Activated naive CD4-positive, alpha-beta T cell treated with anti-CD3 and anti-CD28 coated beads, Interleukin-2, amount 50 U/mL, for 24 hours (primary cell): ENCODE results near the gene CC2D1A.
A peak's percentile ranks its signal among the peaks of the same experiment; 100 is the strongest.

Experiments
- H3K27ac Mint-ChIP-seq: one replicate; pipeline ENCODE4 v1.8.0; 2021; ENCODE audit warnings: mild to moderate bottlenecking, mixed read lengths
- H3K27me3 Mint-ChIP-seq: one replicate; pipeline ENCODE4 v1.8.0; 2021; ENCODE audit warnings: mixed read lengths
- H3K36me3 Mint-ChIP-seq: one replicate; pipeline ENCODE4 v1.8.0; 2021; ENCODE audit warnings: mixed read lengths
- H3K4me1 Mint-ChIP-seq: one replicate; pipeline ENCODE4 v1.8.0; 2021; ENCODE audit warnings: mixed read lengths
- H3K4me3 Mint-ChIP-seq: one replicate; pipeline ENCODE4 v1.8.0; 2021; ENCODE audit warnings: mild to moderate bottlenecking, mixed read lengths
- H3K9me3 Mint-ChIP-seq: one replicate; pipeline ENCODE4 v1.8.0; 2021; ENCODE audit warnings: mixed read lengths

Gene CC2D1A

GRCh38 chr19:13887018-13887436 is 19.0 kb upstream of the CC2D1A start:
- Mint-ChIP-seq H3K4me3 (no peak overlapping the region), H3K9me3 (no peaks in the 10 kb centered on the region), H3K27ac (peak overlapping the region; percentile 46), H3K36me3 (no peaks in the 10 kb centered on the region), H3K27me3 (no peaks in the 10 kb centered on the region), H3K4me1 (peaks cover 17% of the 10 kb centered on the region)

- no peak overlapping the region for H3K4me3 Mint-ChIP-seq
- no peaks in the 10 kb centered on the region for H3K27me3 Mint-ChIP-seq
- no peaks in the 10 kb centered on the region for H3K9me3 Mint-ChIP-seq
- H3K36me3 Mint-ChIP-seq = no peaks in the 10 kb centered on the region
- peaks cover 12% of the 10 kb centered on the region for H3K4me1 Mint-ChIP-seq
- no peak overlapping the region for H3K27ac Mint-ChIP-seq
Observed at GRCh38 chr19:13887517-13887916, 18.5 kb upstream of the CC2D1A start.

GRCh38 chr19:13888281-13888680 is 17.7 kb upstream of the CC2D1A start:
- Mint-ChIP-seq H3K27ac (no peak overlapping the region), H3K4me3 (no peak overlapping the region), H3K9me3 (no peaks in the 10 kb centered on the region), H3K36me3 (no peaks in the 10 kb centered on the region), H3K4me1 (peaks cover 8% of the 10 kb centered on the region), H3K27me3 (no peaks in the 10 kb centered on the region)

- Mint-ChIP-seq H3K36me3 (no peaks in the 10 kb centered on the region), H3K9me3 (no peaks in the 10 kb centered on the region), H3K27ac (no peak overlapping the region), H3K4me1 (no peaks in the 10 kb centered on the region), H3K4me3 (no peak overlapping the region), H3K27me3 (no peaks in the 10 kb centered on the region)
Observed at GRCh38 chr19:13890136-13890535, 15.9 kb upstream of the CC2D1A start.

- Mint-ChIP-seq H3K36me3 (no peaks in the 10 kb centered on the region), H3K27ac (no peak overlapping the region), H3K9me3 (no peaks in the 10 kb centered on the region), H3K4me3 (no peak overlapping the region), H3K4me1 (no peaks in the 10 kb centered on the region), H3K27me3 (no peaks in the 10 kb centered on the region)
Observed at GRCh38 chr19:13892870-13893269, 13.1 kb upstream of the CC2D1A start.

- H3K27me3 Mint-ChIP-seq = no peaks in the 10 kb centered on the region
- H3K4me1 Mint-ChIP-seq = no peaks in the 10 kb centered on the region
- no peak overlapping the region for H3K27ac Mint-ChIP-seq
- no peak overlapping the region for H3K4me3 Mint-ChIP-seq
- H3K9me3 Mint-ChIP-seq = no peaks in the 10 kb centered on the region
- H3K36me3 Mint-ChIP-seq = no peaks in the 10 kb centered on the region
Observed at GRCh38 chr19:13894552-13894951, 11.4 kb upstream of the CC2D1A start.

- H3K4me1 Mint-ChIP-seq = no peaks in the 10 kb centered on the region
- no peaks in the 10 kb centered on the region for H3K9me3 Mint-ChIP-seq
- H3K27me3 Mint-ChIP-seq = no peaks in the 10 kb centered on the region
- no peaks in the 10 kb centered on the region for H3K36me3 Mint-ChIP-seq
- no peak overlapping the region for H3K4me3 Mint-ChIP-seq
- no peak overlapping the region for H3K27ac Mint-ChIP-seq
Observed at GRCh38 chr19:13896227-13896626, 9.8 kb upstream of the CC2D1A start.

- Mint-ChIP-seq H3K27me3 (no peaks in the 10 kb centered on the region), H3K9me3 (no peaks in the 10 kb centered on the region), H3K4me1 (no peaks in the 10 kb centered on the region), H3K27ac (no peak overlapping the region), H3K4me3 (no peak overlapping the region), H3K36me3 (no peaks in the 10 kb centered on the region)
Observed at GRCh38 chr19:13899393-13899792, 6.6 kb upstream of the CC2D1A start.

GRCh38 chr19:13899912-13900584 is 6.0 kb upstream of the CC2D1A start:
- Mint-ChIP-seq H3K27ac (no peak overlapping the region), H3K4me3 (no peak overlapping the region), H3K36me3 (no peaks in the 10 kb centered on the region), H3K4me1 (no peaks in the 10 kb centered on the region), H3K27me3 (no peaks in the 10 kb centered on the region), H3K9me3 (no peaks in the 10 kb centered on the region)

- Mint-ChIP-seq H3K27me3 (no peaks in the 10 kb centered on the region), H3K36me3 (no peaks in the 10 kb centered on the region), H3K27ac (no peak overlapping the region), H3K4me1 (peaks cover 11% of the 10 kb centered on the region), H3K4me3 (peak overlapping the region; percentile 11), H3K9me3 (no peaks in the 10 kb centered on the region)
Observed at GRCh38 chr19:13902993-13903555, 2.9 kb upstream of the CC2D1A start.

- Mint-ChIP-seq H3K27ac (peak overlapping the region; percentile 30), H3K4me3 (peak overlapping the region; percentile 86), H3K27me3 (no peaks in the 10 kb centered on the region), H3K36me3 (no peaks in the 10 kb centered on the region), H3K4me1 (peaks cover 11% of the 10 kb centered on the region), H3K9me3 (no peaks in the 10 kb centered on the region)
Observed at GRCh38 chr19:13906521-13906904, 512 bp downstream of the CC2D1A start.

GRCh38 chr19:13906910-13907309 is 909 bp downstream of the CC2D1A start:
- Mint-ChIP-seq H3K9me3 (no peaks in the 10 kb centered on the region), H3K4me1 (peaks cover 11% of the 10 kb centered on the region), H3K27me3 (no peaks in the 10 kb centered on the region), H3K36me3 (peaks cover under 1% of the 10 kb centered on the region), H3K27ac (no peak overlapping the region), H3K4me3 (peak overlapping the region; percentile 86)

GRCh38 chr19:13908674-13909073 is 2.7 kb downstream of the CC2D1A start:
- Mint-ChIP-seq H3K27ac (no peak overlapping the region), H3K4me3 (no peak overlapping the region), H3K9me3 (no peaks in the 10 kb centered on the region), H3K27me3 (no peaks in the 10 kb centered on the region), H3K36me3 (peaks cover 1% of the 10 kb centered on the region), H3K4me1 (peaks cover 11% of the 10 kb centered on the region)

GRCh38 chr19:13909430-13909829 is 3.4 kb downstream of the CC2D1A start:
- Mint-ChIP-seq H3K27me3 (no peaks in the 10 kb centered on the region), H3K27ac (no peak overlapping the region)

GRCh38 chr19:13913352-13913751 is 7.4 kb downstream of the CC2D1A start:
- Mint-ChIP-seq H3K36me3 (peaks cover 1% of the 10 kb centered on the region), H3K9me3 (no peaks in the 10 kb centered on the region), H3K27me3 (no peaks in the 10 kb centered on the region)

More at GRCh38 chr19:13909430-13909829, 3.4 kb downstream of the CC2D1A start:
- H3K4me3 Mint-ChIP-seq = no peak overlapping the region
- peaks cover 11% of the 10 kb centered on the region for H3K4me1 Mint-ChIP-seq
- no peaks in the 10 kb centered on the region for H3K9me3 Mint-ChIP-seq
- H3K36me3 Mint-ChIP-seq = peaks cover 1% of the 10 kb centered on the region

GRCh38 chr19:13914777-13915176 is 8.8 kb downstream of the CC2D1A start:
- Mint-ChIP-seq H3K27me3 (no peaks in the 10 kb centered on the region), H3K36me3 (peaks cover 1% of the 10 kb centered on the region), H3K4me3 (no peak overlapping the region), H3K4me1 (no peaks in the 10 kb centered on the region), H3K9me3 (no peaks in the 10 kb centered on the region), H3K27ac (no peak overlapping the region)

More at GRCh38 chr19:13913352-13913751, 7.4 kb downstream of the CC2D1A start:
- H3K27ac Mint-ChIP-seq = no peak overlapping the region
- no peak overlapping the region for H3K4me3 Mint-ChIP-seq
- no peaks in the 10 kb centered on the region for H3K4me1 Mint-ChIP-seq
